ENCODE data around the gene CHST8. TPM values are rescaled to one million over a fixed set of nuclear protein-coding genes. Genes with fewer than 3 reads are reported as not detected.

Gene CHST8
- total and polyA plus RNA-seq, 2 donors from 2014 or later = 0.28 TPM; not detected in 1

DNA sequence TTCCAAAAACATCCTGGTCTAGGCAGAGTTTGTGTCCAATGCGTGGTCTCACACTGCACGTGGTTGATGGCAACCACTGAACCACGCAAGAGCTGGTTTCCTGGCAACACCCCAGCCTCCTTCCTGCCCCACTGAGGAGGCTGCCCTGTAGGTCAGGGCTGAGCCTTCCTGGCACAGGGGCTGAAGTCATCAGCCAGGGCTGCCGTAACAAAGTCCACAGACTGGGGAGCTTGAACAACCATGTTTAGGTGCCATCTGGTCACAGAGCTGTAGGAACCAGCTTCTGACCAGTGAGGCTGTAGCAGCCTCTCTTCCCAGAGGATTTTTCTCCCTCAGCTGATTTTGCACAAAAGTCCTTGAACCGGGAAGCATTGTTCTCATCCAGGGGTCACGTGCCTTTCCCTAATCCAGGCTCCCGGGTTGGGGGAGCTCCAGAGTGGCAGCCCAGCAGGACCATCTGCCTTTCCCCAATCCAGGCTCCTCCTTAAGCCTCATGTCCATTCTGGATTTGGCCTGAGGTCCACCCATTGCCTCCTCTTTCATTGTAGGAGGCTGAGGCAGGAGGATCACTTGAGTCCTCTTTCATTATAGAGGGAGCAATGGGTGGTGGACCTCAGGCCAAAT is 53.9 kb downstream of the CHST8 start:
- H3K9ac ChIP-seq (ENCODE audit: low read length in 3 of 3) = no peak overlapping the region
- H3K27me3 ChIP-seq (ENCODE audit: control insufficient read depth, insufficient read depth, low read length) = no peaks in the 10 kb centered on the region
- H3K9me3 ChIP-seq (ENCODE audit: control insufficient read depth in 2 of 3, insufficient read depth in 1 of 3, low read length in 3 of 3) = peaks cover 0 to 2% (median 0%) of the 10 kb centered on the region in 3 donors
- H3K36me3 ChIP-seq (ENCODE audit: control insufficient read depth in 2 of 3, insufficient read depth in 3 of 3, low read length in 3 of 3) = no peaks in the 10 kb centered on the region
- intact Hi-C loops (cut with DNase I) = no loop called here
- H3K4me1 ChIP-seq (ENCODE audit: control insufficient read depth in 2 of 3, insufficient read depth in 2 of 3, low read depth in 1 of 3, low read length in 3 of 3) = no peaks in the 10 kb centered on the region
- no peak overlapping the region for H3K27ac ChIP-seq (ENCODE audit: low read depth in 2 of 2, low read length in 2 of 2)
- peak in 1 of 5 donors; percentile 48 for DNase-seq
- no peak overlapping the region for H3K4me3 ChIP-seq (ENCODE audit: low read length in 3 of 3)
- no peak for FAIRE-seq
- TF ChIP-seq, protein P1, sequence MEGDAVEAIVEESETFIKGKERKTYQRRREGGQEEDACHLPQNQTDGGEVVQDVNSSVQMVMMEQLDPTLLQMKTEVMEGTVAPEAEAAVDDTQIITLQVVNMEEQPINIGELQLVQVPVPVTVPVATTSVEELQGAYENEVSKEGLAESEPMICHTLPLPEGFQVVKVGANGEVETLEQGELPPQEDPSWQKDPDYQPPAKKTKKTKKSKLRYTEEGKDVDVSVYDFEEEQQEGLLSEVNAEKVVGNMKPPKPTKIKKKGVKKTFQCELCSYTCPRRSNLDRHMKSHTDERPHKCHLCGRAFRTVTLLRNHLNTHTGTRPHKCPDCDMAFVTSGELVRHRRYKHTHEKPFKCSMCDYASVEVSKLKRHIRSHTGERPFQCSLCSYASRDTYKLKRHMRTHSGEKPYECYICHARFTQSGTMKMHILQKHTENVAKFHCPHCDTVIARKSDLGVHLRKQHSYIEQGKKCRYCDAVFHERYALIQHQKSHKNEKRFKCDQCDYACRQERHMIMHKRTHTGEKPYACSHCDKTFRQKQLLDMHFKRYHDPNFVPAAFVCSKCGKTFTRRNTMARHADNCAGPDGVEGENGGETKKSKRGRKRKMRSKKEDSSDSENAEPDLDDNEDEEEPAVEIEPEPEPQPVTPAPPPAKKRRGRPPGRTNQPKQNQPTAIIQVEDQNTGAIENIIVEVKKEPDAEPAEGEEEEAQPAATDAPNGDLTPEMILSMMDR (IDR thresholded peaks at IDR 0.05; ENCODE audit: borderline replicate concordance, extremely low read depth, insufficient read depth) = no peak

DNA sequence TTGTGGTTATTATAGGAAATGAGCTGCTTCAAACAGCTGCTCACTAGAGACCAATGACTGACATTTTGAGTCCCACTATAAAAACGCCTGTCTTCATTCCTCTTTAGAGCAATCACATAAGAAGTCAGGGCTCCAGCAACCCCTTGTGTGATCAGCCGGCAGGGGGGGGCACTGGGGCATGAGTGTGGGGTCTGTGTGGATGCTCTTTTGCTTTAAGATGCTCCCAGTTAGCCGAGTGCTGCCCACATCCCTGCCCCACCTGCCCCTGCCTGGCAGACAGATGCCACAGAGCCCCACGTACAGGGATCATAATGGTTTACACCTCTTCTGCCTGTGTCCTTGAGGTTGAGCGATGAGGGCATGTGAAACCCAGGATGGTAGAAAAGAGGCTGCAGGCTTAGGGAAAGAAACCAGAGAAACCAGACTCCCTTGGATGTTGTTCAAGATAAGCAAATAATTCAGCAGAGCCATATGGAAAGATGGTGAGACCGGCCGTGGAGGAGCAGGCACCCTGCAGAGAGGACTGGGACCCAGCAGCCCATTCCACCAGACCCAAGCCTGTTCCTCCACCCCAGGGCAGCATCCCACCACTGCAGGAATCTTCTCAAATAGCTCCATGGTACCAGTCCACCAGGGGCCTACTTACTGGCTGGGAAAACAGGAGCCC is 55.4 kb downstream of the CHST8 start:
- intact Hi-C loops (cut with DNase I) = no loop called here
- H3K9me3 ChIP-seq (ENCODE audit: control insufficient read depth in 2 of 3, insufficient read depth in 1 of 3, low read length in 3 of 3) = peaks cover 0 to 2% (median 0%) of the 10 kb centered on the region in 3 donors
- no peaks in the 10 kb centered on the region for H3K27me3 ChIP-seq (ENCODE audit: control insufficient read depth, insufficient read depth, low read length)
- no peak overlapping the region for H3K4me3 ChIP-seq (ENCODE audit: low read length in 3 of 3)
- TF ChIP-seq, protein P1 (IDR thresholded peaks at IDR 0.05; ENCODE audit: borderline replicate concordance, extremely low read depth, insufficient read depth) = no peak
- DNase-seq (peak in 1 of 5 donors; percentile 20), FAIRE-seq (no peak)
- H3K27ac ChIP-seq (ENCODE audit: low read depth in 2 of 2, low read length in 2 of 2) = no peak overlapping the region
- no peaks in the 10 kb centered on the region for H3K4me1 ChIP-seq (ENCODE audit: control insufficient read depth in 2 of 3, insufficient read depth in 2 of 3, low read depth in 1 of 3, low read length in 3 of 3)
- H3K9ac ChIP-seq (ENCODE audit: low read length in 3 of 3) = no peak overlapping the region
- H3K36me3 ChIP-seq (ENCODE audit: control insufficient read depth in 2 of 3, insufficient read depth in 3 of 3, low read length in 3 of 3) = no peaks in the 10 kb centered on the region

DNA sequence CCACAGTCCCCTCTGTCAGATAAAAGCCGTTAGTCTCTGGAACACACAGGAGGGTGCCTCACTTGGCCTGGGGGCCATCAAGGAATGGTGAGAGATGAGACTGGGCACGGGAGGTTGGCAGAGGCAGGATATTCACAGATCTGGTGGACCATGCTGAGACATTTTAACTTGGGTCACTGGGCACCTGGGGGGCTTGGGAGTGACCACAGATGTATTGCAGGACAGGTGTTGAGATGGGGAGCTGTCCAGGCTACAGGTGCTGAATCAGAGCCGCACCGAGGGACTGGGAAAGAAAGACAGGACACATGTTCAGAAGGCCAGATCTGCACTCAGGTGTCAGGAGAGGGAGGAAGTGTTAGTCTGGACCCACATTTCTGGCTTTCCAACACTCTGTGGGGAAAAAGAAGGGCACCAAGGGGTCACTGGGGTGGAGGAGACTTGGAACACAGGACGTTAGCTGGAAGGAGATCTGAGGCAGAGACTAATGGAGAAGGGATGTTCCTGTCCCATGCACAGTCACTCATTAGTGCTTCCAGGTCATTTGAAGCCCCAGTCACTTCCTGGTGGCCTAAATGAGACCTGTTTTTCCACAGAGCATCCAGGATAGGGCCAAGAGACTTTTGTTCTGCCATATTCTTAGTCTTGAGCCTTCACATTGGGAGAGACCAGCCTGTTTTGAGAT is 56.1 kb downstream of the CHST8 start:
- DNase-seq (peak in 4 of 5 donors; percentile 22 to 58 (median 38)), FAIRE-seq (no peak)
- Histone ChIP-seq H3K9me3 (ENCODE audit: control insufficient read depth in 2 of 3, insufficient read depth in 1 of 3, low read length in 3 of 3) (peaks cover 0 to 2% (median 0%) of the 10 kb centered on the region in 3 donors), H3K27ac (ENCODE audit: low read depth in 2 of 2, low read length in 2 of 2) (no peak overlapping the region), H3K36me3 (ENCODE audit: control insufficient read depth in 2 of 3, insufficient read depth in 3 of 3, low read length in 3 of 3) (no peaks in the 10 kb centered on the region), H3K4me3 (ENCODE audit: low read length in 3 of 3) (no peak overlapping the region), H3K27me3 (ENCODE audit: control insufficient read depth, insufficient read depth, low read length) (no peaks in the 10 kb centered on the region), H3K4me1 (ENCODE audit: control insufficient read depth in 2 of 3, insufficient read depth in 2 of 3, low read depth in 1 of 3, low read length in 3 of 3) (no peaks in the 10 kb centered on the region), H3K9ac (ENCODE audit: low read length in 3 of 3) (no peak overlapping the region)
- intact Hi-C loops (cut with DNase I) = no loop called here
- TF ChIP-seq, protein P1 (IDR thresholded peaks at IDR 0.05; ENCODE audit: borderline replicate concordance, extremely low read depth, insufficient read depth) = no peak
